ENCODE measurements around the gene C2CD4D.
A peak's percentile ranks its signal among the peaks of the same experiment; 100 is the strongest.

C2CD4D gene

GRCh38 chr1:151814426-151814825 lies 25.2 kb downstream of the C2CD4D start:
- no peak for DNase-seq (ENCODE audit: low read depth)

GRCh38 chr1:151813271-151813977 lies 26.2 kb downstream of the C2CD4D start:
- no peak for DNase-seq (ENCODE audit: low read depth)

GRCh38 chr1:151811181-151811580 lies 28.4 kb downstream of the C2CD4D start:
- peak; percentile 20 for DNase-seq (ENCODE audit: low read depth)

GRCh38 chr1:151809985-151810556 lies 29.5 kb downstream of the C2CD4D start:
- DNase-seq (ENCODE audit: low read depth): no peak

GRCh38 chr1:151809290-151809984 lies 30.2 kb downstream of the C2CD4D start:
- DNase-seq (ENCODE audit: low read depth): no peak

GRCh38 chr1:151807766-151808165 lies 31.9 kb downstream of the C2CD4D start:
- no peak for DNase-seq (ENCODE audit: low read depth)

- DNase-seq (ENCODE audit: low read depth): no peak
Observed at GRCh38 chr1:151807131-151807530, 32.5 kb downstream of the C2CD4D start.

- no peak for DNase-seq (ENCODE audit: low read depth)
Observed at GRCh38 chr1:151806170-151806569, 33.5 kb downstream of the C2CD4D start.

GRCh38 chr1:151805066-151805820 lies 34.4 kb downstream of the C2CD4D start, which contains the start of gene LINGO4:
Gene LINGO4 (minus strand): TSS chr1:151805419. CDS start chr1:151802704, 2,715 bp downstream.
- no peak for DNase-seq (ENCODE audit: low read depth)

GRCh38 chr1:151803915-151804314 lies 35.7 kb downstream of the C2CD4D start:
- no peak for DNase-seq (ENCODE audit: low read depth)

- no peak for DNase-seq (ENCODE audit: low read depth)
Observed at GRCh38 chr1:151803164-151803563, 36.5 kb downstream of the C2CD4D start.

GRCh38 chr1:151802372-151802771 lies 37.2 kb downstream of the C2CD4D start:
- DNase-seq (ENCODE audit: low read depth): no peak

- no peak for DNase-seq (ENCODE audit: low read depth)
Observed at GRCh38 chr1:151801846-151802245, 37.8 kb downstream of the C2CD4D start.

GRCh38 chr1:151801310-151801820 lies 38.3 kb downstream of the C2CD4D start:
- no peak for DNase-seq (ENCODE audit: low read depth)

GRCh38 chr1:151800830-151801229 lies 38.8 kb downstream of the C2CD4D start:
- no peak for DNase-seq (ENCODE audit: low read depth)

GRCh38 chr1:151799179-151800022 lies 40.2 kb downstream of the C2CD4D start:
- no peak for DNase-seq (ENCODE audit: low read depth)

GRCh38 chr1:151798571-151798970 lies 41.0 kb downstream of the C2CD4D start:
- DNase-seq (ENCODE audit: low read depth): no peak

GRCh38 chr1:151790940-151791651 lies 48.5 kb downstream of the C2CD4D start:
- DNase-seq (ENCODE audit: low read depth): no peak

- peak; percentile 97 for DNase-seq (ENCODE audit: low read depth)
Observed at GRCh38 chr1:151790071-151790939, 49.3 kb downstream of the C2CD4D start, which contains the start of gene TDRKH. Gene TDRKH (minus strand): TSS chr1:151790500. CDS start chr1:151783022, 7,478 bp downstream.

Measured in fibroblast of the conjunctiva (primary cell).